Measurements from ENCODE around the gene CGB7.
"Not testable (repeated sequence)": the region's sequence is repeated elsewhere in the genome, so short reads cannot be mapped to it uniquely, and the experiment has no call there.

DNA sequence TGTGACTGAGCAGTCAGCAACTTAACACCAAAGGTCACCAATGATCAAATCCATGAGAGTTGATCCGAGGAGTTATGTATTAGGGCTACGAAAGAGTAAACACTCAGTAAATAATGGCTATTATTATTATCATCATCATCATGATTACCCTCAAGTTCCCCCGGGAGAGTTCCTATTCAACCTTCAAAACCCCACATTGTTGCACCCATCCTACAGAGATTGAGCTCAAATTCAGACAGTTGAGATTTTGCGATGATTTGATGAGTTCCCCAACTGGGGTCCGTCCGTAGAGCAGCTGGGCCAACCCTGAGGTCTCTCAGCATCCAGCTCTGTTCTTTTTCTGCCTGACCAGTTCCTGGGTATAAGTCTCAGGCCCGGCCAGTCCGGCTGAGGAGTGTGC is 19.4 kb downstream of the CGB7 start:
- TF ChIP-seq, protein P1, sequence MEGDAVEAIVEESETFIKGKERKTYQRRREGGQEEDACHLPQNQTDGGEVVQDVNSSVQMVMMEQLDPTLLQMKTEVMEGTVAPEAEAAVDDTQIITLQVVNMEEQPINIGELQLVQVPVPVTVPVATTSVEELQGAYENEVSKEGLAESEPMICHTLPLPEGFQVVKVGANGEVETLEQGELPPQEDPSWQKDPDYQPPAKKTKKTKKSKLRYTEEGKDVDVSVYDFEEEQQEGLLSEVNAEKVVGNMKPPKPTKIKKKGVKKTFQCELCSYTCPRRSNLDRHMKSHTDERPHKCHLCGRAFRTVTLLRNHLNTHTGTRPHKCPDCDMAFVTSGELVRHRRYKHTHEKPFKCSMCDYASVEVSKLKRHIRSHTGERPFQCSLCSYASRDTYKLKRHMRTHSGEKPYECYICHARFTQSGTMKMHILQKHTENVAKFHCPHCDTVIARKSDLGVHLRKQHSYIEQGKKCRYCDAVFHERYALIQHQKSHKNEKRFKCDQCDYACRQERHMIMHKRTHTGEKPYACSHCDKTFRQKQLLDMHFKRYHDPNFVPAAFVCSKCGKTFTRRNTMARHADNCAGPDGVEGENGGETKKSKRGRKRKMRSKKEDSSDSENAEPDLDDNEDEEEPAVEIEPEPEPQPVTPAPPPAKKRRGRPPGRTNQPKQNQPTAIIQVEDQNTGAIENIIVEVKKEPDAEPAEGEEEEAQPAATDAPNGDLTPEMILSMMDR (IDR thresholded peaks at IDR 0.05) = not testable (repeated sequence)
- TF ChIP-seq POLR2A (IDR thresholded peaks at IDR 0.05) = not testable (repeated sequence)

Data from prostate gland (tissue), 2 donors.